SK-N-SH (cell line): Measurements from ENCODE around the gene COL15A1.

Experiments used
- EP300 ChIP-seq, 2 experiments: IDR thresholded peaks; 2 replicates each; pipeline versions ENCODE4 v1.4.0 to v1.6.1; 2012; ENCODE audit warnings: borderline replicate concordance in 1 of 2, low read depth in 1 of 2, low read length in 1 of 2
- FOXJ3 ChIP-seq: sonication (generic); formaldehyde crosslinking; IDR thresholded peaks from 2 replicates; pipeline ENCODE4 v1.5.1; 2020; ENCODE audit warnings: mild to moderate bottlenecking, missing genetic modification reagents
- RAD21 ChIP-seq: IDR thresholded peaks from 2 replicates; pipeline ENCODE4 v1.6.1; 2012; ENCODE audit warnings: mild to moderate bottlenecking, low read length
- SMC3 ChIP-seq: IDR thresholded peaks from 2 replicates; pipeline ENCODE4 v1.6.1; 2012; ENCODE audit warnings: low read depth, low read length, improper control_type of control experiment
- TAF1 ChIP-seq: IDR thresholded peaks from 2 replicates; pipeline ENCODE4 v1.6.1; 2012; ENCODE audit warnings: low read depth, mild to moderate bottlenecking, low read length, moderate library complexity, borderline replicate concordance
- TEAD4 ChIP-seq: IDR thresholded peaks from 2 replicates; pipeline ENCODE4 v1.4.0; 2012; ENCODE audit warnings: mild to moderate bottlenecking, borderline replicate concordance; ENCODE audit not compliant: insufficient read depth
- YY1 ChIP-seq: IDR thresholded peaks from 2 replicates; pipeline ENCODE4 v1.4.0; 2012; ENCODE audit warnings: low read depth, mild to moderate bottlenecking
- TF ChIP-seq, protein P1 (sequence below): fragments of 200-600 bp; sonication (generic); IDR thresholded peaks from 2 replicates; pipeline ENCODE4 v1.6.1; 2017; ENCODE audit warnings: antibody characterized with exemption, mild to moderate bottlenecking, moderate library complexity
- TF ChIP-seq, protein P2 (sequence below): fragments of 150-350 bp; IDR thresholded peaks from 2 replicates; pipeline ENCODE4 v1.6.1; 2017; ENCODE audit warnings: antibody characterized with exemption, low read length, low read depth, borderline replicate concordance
- TF ChIP-seq, protein P3 (sequence below): IDR thresholded peaks from 2 replicates; pipeline ENCODE4 v1.4.0; 2012; ENCODE audit warnings: low read depth
- TF ChIP-seq, protein P4 (sequence below): IDR thresholded peaks from 2 replicates; pipeline ENCODE4 v1.4.0; 2012; ENCODE audit warnings: low read depth, borderline replicate concordance
- TF ChIP-seq, protein P5 (sequence below): IDR thresholded peaks from 2 replicates; pipeline ENCODE4 v1.6.1; 2012; ENCODE audit warnings: mild to moderate bottlenecking, low read depth, low read length, moderate library complexity

DNA sequence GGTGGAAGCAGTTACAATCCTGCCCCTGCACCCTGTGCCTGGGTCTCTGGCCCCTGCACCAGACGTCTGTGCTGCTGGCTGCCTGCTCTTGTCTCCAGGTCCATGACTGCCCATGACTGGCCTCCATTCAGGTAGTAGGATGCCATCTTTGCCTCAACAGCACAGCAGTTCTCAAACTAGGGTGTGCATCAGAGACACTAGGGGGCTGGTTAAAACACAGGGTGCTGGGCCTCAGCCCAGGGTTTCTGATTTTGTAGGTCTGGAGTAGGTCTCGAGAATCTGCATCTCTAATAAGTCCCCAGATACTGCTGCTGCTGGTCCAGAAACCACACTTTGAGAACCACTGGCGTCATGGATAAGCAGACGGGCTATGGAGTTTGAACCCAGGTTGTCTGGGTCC is 24.0 kb downstream of the COL15A1 start:
- TF ChIP-seq TEAD4 (no peak), EP300 (IDR thresholded peaks at IDR 0.05; ENCODE audit: borderline replicate concordance in 1 of 2, low read depth in 1 of 2, low read length in 1 of 2) (no peak), TAF1 (no peak), FOXJ3 (CRISPR knock-in tag) (no peak), SMC3 (no peak), YY1 (no peak), RAD21 (no peak)
- TF ChIP-seq, protein P1, sequence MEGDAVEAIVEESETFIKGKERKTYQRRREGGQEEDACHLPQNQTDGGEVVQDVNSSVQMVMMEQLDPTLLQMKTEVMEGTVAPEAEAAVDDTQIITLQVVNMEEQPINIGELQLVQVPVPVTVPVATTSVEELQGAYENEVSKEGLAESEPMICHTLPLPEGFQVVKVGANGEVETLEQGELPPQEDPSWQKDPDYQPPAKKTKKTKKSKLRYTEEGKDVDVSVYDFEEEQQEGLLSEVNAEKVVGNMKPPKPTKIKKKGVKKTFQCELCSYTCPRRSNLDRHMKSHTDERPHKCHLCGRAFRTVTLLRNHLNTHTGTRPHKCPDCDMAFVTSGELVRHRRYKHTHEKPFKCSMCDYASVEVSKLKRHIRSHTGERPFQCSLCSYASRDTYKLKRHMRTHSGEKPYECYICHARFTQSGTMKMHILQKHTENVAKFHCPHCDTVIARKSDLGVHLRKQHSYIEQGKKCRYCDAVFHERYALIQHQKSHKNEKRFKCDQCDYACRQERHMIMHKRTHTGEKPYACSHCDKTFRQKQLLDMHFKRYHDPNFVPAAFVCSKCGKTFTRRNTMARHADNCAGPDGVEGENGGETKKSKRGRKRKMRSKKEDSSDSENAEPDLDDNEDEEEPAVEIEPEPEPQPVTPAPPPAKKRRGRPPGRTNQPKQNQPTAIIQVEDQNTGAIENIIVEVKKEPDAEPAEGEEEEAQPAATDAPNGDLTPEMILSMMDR = no peak
- TF ChIP-seq, protein P2, sequence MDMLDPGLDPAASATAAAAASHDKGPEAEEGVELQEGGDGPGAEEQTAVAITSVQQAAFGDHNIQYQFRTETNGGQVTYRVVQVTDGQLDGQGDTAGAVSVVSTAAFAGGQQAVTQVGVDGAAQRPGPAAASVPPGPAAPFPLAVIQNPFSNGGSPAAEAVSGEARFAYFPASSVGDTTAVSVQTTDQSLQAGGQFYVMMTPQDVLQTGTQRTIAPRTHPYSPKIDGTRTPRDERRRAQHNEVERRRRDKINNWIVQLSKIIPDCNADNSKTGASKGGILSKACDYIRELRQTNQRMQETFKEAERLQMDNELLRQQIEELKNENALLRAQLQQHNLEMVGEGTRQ = no peak
- TF ChIP-seq, protein P3, sequence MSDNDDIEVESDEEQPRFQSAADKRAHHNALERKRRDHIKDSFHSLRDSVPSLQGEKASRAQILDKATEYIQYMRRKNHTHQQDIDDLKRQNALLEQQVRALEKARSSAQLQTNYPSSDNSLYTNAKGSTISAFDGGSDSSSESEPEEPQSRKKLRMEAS = no peak
- TF ChIP-seq, protein P4, sequence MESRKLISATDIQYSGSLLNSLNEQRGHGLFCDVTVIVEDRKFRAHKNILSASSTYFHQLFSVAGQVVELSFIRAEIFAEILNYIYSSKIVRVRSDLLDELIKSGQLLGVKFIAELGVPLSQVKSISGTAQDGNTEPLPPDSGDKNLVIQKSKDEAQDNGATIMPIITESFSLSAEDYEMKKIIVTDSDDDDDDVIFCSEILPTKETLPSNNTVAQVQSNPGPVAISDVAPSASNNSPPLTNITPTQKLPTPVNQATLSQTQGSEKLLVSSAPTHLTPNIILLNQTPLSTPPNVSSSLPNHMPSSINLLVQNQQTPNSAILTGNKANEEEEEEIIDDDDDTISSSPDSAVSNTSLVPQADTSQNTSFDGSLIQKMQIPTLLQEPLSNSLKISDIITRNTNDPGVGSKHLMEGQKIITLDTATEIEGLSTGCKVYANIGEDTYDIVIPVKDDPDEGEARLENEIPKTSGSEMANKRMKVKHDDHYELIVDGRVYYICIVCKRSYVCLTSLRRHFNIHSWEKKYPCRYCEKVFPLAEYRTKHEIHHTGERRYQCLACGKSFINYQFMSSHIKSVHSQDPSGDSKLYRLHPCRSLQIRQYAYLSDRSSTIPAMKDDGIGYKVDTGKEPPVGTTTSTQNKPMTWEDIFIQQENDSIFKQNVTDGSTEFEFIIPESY = no peak
- TF ChIP-seq, protein P5, sequence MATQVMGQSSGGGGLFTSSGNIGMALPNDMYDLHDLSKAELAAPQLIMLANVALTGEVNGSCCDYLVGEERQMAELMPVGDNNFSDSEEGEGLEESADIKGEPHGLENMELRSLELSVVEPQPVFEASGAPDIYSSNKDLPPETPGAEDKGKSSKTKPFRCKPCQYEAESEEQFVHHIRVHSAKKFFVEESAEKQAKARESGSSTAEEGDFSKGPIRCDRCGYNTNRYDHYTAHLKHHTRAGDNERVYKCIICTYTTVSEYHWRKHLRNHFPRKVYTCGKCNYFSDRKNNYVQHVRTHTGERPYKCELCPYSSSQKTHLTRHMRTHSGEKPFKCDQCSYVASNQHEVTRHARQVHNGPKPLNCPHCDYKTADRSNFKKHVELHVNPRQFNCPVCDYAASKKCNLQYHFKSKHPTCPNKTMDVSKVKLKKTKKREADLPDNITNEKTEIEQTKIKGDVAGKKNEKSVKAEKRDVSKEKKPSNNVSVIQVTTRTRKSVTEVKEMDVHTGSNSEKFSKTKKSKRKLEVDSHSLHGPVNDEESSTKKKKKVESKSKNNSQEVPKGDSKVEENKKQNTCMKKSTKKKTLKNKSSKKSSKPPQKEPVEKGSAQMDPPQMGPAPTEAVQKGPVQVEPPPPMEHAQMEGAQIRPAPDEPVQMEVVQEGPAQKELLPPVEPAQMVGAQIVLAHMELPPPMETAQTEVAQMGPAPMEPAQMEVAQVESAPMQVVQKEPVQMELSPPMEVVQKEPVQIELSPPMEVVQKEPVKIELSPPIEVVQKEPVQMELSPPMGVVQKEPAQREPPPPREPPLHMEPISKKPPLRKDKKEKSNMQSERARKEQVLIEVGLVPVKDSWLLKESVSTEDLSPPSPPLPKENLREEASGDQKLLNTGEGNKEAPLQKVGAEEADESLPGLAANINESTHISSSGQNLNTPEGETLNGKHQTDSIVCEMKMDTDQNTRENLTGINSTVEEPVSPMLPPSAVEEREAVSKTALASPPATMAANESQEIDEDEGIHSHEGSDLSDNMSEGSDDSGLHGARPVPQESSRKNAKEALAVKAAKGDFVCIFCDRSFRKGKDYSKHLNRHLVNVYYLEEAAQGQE = no peak
